RWPE1 (cell line): ENCODE results near the gene MAN2A2.

ENCODE experiments used
- CTCF ChIA-PET: fragments of 350-600 bp; sonication (Branson Sonifier 250); formaldehyde crosslinking; extraction: SDS; loops from one replicate; lab custom pipeline; 2021; lab: Yijun Ruan, JAX
- POLR2A ChIA-PET: fragments of 400-600 bp; formaldehyde crosslinking; extraction: SDS; loops from one replicate; lab custom pipeline; 2020; ENCODE audit warnings: antibody characterized with exemption; ENCODE audit not compliant: low non-redundant PET; lab: Yijun Ruan, JAX
- DNase-seq: peaks from one replicate; pipeline ENCODE4 v3.0.0; 2012; ENCODE audit warnings: low spot score
- H3K27ac ChIP-seq: fragments of 450-650 bp; 2 replicates; pipeline ENCODE4 v1.5.1; 2017
- CTCF ChIP-seq: fragments of 450-650 bp; conservative IDR thresholded peaks from 2 replicates; pipeline ENCODE4 v1.5.1; 2017; ENCODE audit warnings: low read depth, mild to moderate bottlenecking

Gene MAN2A2

GRCh38 chr15:90860450-90860849 is 42.7 kb upstream of the MAN2A2 start:
- no peak for TF ChIP-seq CTCF
- DNase-seq: no peak
- CTCF ChIA-PET: interaction anchor here (0.6 kb wide), 1 partner anchor 26 kb away, joined by 4 read pairs; no protein-coding TSS in a partner anchor
- no peak overlapping the region for H3K27ac ChIP-seq
- POLR2A ChIA-PET: interaction anchor here (1.0 kb wide), 1 partner anchor 10 kb away, joined by 3 read pairs; no protein-coding TSS in a partner anchor

GRCh38 chr15:90860942-90861675 is 42.0 kb upstream of the MAN2A2 start:
- POLR2A ChIA-PET: no interaction called here
- peak; percentile 73 for DNase-seq
- CTCF ChIA-PET: no interaction called here
- H3K27ac ChIP-seq: no peak overlapping the region
- no peak for TF ChIP-seq CTCF

- peak overlapping the region; percentile 59 for H3K27ac ChIP-seq
- ChIA-PET CTCF (interaction anchor here (0.7 kb wide), 1 partner anchor 12 kb away, joined by 4 read pairs; no protein-coding TSS in a partner anchor), POLR2A (no interaction called here)
- TF ChIP-seq CTCF: no peak
- no peak for DNase-seq
Observed at GRCh38 chr15:90862487-90862886, 40.6 kb upstream of the MAN2A2 start.

GRCh38 chr15:90862964-90863778 is 39.9 kb upstream of the MAN2A2 start:
- POLR2A ChIA-PET: no interaction called here

GRCh38 chr15:90863987-90864386 is 39.1 kb upstream of the MAN2A2 start:
- peak overlapping the region; percentile 59 for H3K27ac ChIP-seq
- ChIA-PET CTCF (no interaction called here), POLR2A (no interaction called here)
- no peak for DNase-seq
- TF ChIP-seq CTCF: no peak

More at GRCh38 chr15:90862964-90863778, 39.9 kb upstream of the MAN2A2 start:
- no peak for DNase-seq
- peak overlapping the region; percentile 59 for H3K27ac ChIP-seq
- CTCF ChIA-PET: interaction anchor here (0.6 kb wide), 1 partner anchor 169 kb away, joined by 4 read pairs; no protein-coding TSS in a partner anchor
- TF ChIP-seq CTCF: no peak

GRCh38 chr15:90864507-90864906 is 38.6 kb upstream of the MAN2A2 start:
- no peak for DNase-seq
- ChIA-PET CTCF (no interaction called here), POLR2A (no interaction called here)
- no peak for TF ChIP-seq CTCF
- H3K27ac ChIP-seq: peak overlapping the region; percentile 17; the same call in 1 of the 2 replicates
